ENCODE results near the gene HOXD4.
A peak's percentile ranks its signal among the peaks of the same experiment; 100 is the strongest.

The HOXD4 gene

GRCh38 chr2:176187899-176188773, 36.8 kb downstream of the HOXD4 start, which contains the start of gene HOXD1 (continued):
- TF ChIP-seq ZNF704 (tag by site-specific recombination; IDR thresholded peaks at IDR 0.05) (no peak), ZNF843 (tag by site-specific recombination; IDR thresholded peaks at IDR 0.05) (no peak), ZNF169 (tag by site-specific recombination; IDR thresholded peaks at IDR 0.05) (no peak), ZNF560 (tag by site-specific recombination; IDR thresholded peaks at IDR 0.05; ENCODE audit: borderline replicate concordance) (no peak), ZSCAN5A (tag by site-specific recombination; IDR thresholded peaks at IDR 0.05) (no peak), ZNF398 (tag by site-specific recombination; IDR thresholded peaks at IDR 0.05) (peak; percentile 38), ZNF510 (tag by site-specific recombination; IDR thresholded peaks at IDR 0.05; ENCODE audit: insufficient replicate concordance) (no peak)

- TF ChIP-seq HOXA7 (CRISPR knock-in tag; IDR thresholded peaks at IDR 0.05; ENCODE audit: borderline replicate concordance) (no peak), ZNF202 (tag by site-specific recombination; IDR thresholded peaks at IDR 0.05; ENCODE audit: borderline replicate concordance) (peak; percentile 19; the same call in 1 of the 2 replicates)
- Histone ChIP-seq H3K9me3 (ENCODE audit: control insufficient read depth, insufficient read depth, low read depth, low read length) (no peaks in the 10 kb centered on the region), H3K36me3 (ENCODE audit: control insufficient read depth in 2 of 2, insufficient read depth in 1 of 2, low read length in 2 of 2) (no peaks in the 10 kb centered on the region), H3K4me1 (ENCODE audit: control insufficient read depth, insufficient read depth, low read length) (peaks cover 15% of the 10 kb centered on the region), H3K27ac (ENCODE audit: extremely low read depth, low read depth, low read length) (peak overlapping the region; percentile 69; the same call in 1 of the 2 replicates), H3K4me3 (ENCODE audit: low read depth, low read length) (peak overlapping the region; percentile 56)
- ChIA-PET POLR2A (interaction anchor here (0.6 to 1.6 kb wide), 3 partner anchors 10 to 266 kb away, joined by 3 to 4 read pairs (median 3); no protein-coding TSS in a partner anchor), CTCF (interaction anchor here (0.6 to 0.8 kb wide), 2 partner anchors 10 to 11 kb away, joined by 3 read pairs; no protein-coding TSS in a partner anchor)
Observed at GRCh38 chr2:176188774-176189680, 37.7 kb downstream of the HOXD4 start.

- Histone ChIP-seq H3K4me3 (ENCODE audit: low read depth, low read length) (no peak overlapping the region), H3K4me1 (ENCODE audit: control insufficient read depth, insufficient read depth, low read length) (peaks cover 15% of the 10 kb centered on the region), H3K27ac (ENCODE audit: extremely low read depth, low read depth, low read length) (no peak overlapping the region), H3K9me3 (ENCODE audit: control insufficient read depth, insufficient read depth, low read depth, low read length) (no peaks in the 10 kb centered on the region), H3K36me3 (ENCODE audit: control insufficient read depth in 2 of 2, insufficient read depth in 1 of 2, low read length in 2 of 2) (no peaks in the 10 kb centered on the region)
- ChIA-PET POLR2A (no interaction called here), CTCF (interaction anchor here (0.6 kb wide), 2 partner anchors 10 to 1030 kb away, joined by 3 read pairs; no protein-coding TSS in a partner anchor)
- 0 out of 2 replicates have a peak, but pooled peaks have one; percentile 20 for TF ChIP-seq PRDM4 (tag by site-specific recombination; IDR thresholded peaks at IDR 0.05)
- no peak for TF ChIP-seq ZNF777 (tag by site-specific recombination; IDR thresholded peaks at IDR 0.05; ENCODE audit: borderline replicate concordance)
- TF ChIP-seq IKZF3 (tag by site-specific recombination; IDR thresholded peaks at IDR 0.05), result 0 out of 2 replicates have a peak, but pooled peaks have one; percentile 9
- TF ChIP-seq ZSCAN5A (tag by site-specific recombination; IDR thresholded peaks at IDR 0.05), result no peak
- no peak for TF ChIP-seq ZNF677 (tag by site-specific recombination; IDR thresholded peaks at IDR 0.05)
Observed at GRCh38 chr2:176189681-176190641, 38.6 kb downstream of the HOXD4 start.
